Endothelial cell of umbilical vein (primary cell): ENCODE results near the gene CELF5. TPM values are rescaled to one million over a fixed set of nuclear protein-coding genes. Genes with fewer than 3 reads are reported as not detected.
"Not testable (repeated sequence)": the region's sequence is repeated elsewhere in the genome, so short reads cannot be mapped to it uniquely, and the experiment has no call there.

Source experiments
- BruUV-seq: library from RNA; stranded (reverse); fragments of 400-500 nt; replicated peaks from 2 replicates; lab custom pipeline; 2021; lab: Mats Ljungman, UMichigan
- CTCF ChIA-PET: fragments of 300-600, 350-600 bp; sonication (Branson Sonifier 250); formaldehyde crosslinking; loops from one replicate; lab custom pipeline; 2021; ENCODE audit warnings: antibody characterized with exemption, inconsistent platforms; lab: Charles Lee
- POLR2A ChIA-PET: fragments of 300-600, 350-600 bp; sonication (Branson Sonifier 250); formaldehyde crosslinking; loops from one replicate; lab custom pipeline; 2021; ENCODE audit warnings: antibody characterized with exemption, inconsistent platforms; lab: Charles Lee
- DNase-seq: peaks from one replicate; pipeline ENCODE4 v3.0.0-alpha.2; 2011; ENCODE audit warnings: low read depth, low spot score
- FAIRE-seq: peaks from 2 replicates; lab custom pipeline; 2011; peaks lifted over from hg19 to GRCh38; lab: Jason Lieb, UNC
- H2AFZ ChIP-seq: 2 replicates; pipeline ENCODE4 v1.6.0; 2012; ENCODE audit warnings: low read depth, low read length, control low read depth, inconsistent platforms
- H3K27ac ChIP-seq: 2 replicates; pipeline ENCODE4 v1.5.1; 2011; ENCODE audit warnings: low read depth, mild to moderate bottlenecking, control low read depth, low read length, moderate library complexity; ENCODE audit not compliant: insufficient read depth
- H3K27me3 ChIP-seq, 2 experiments: 2 replicates each; pipeline versions ENCODE4 v1.6.0 to v1.6.1; 2011; ENCODE audit warnings: low read length in 2 of 2, mixed read lengths in 1 of 2; ENCODE audit not compliant: control insufficient read depth in 2 of 2, insufficient read depth in 2 of 2
- H3K36me3 ChIP-seq, 2 experiments: 2 replicates in 1 of 2; 3 replicates in 1 of 2; pipeline ENCODE4 v1.5.1; 2011; ENCODE audit warnings: low read length in 2 of 2, mild to moderate bottlenecking in 1 of 2, moderate library complexity in 1 of 2; ENCODE audit not compliant: control insufficient read depth in 2 of 2, insufficient read depth in 2 of 2; ENCODE audit errors: extremely low read depth in 1 of 2
- H3K4me1 ChIP-seq: 3 replicates; pipeline ENCODE4 v1.5.1; 2011; ENCODE audit warnings: mild to moderate bottlenecking, low read length; ENCODE audit not compliant: control insufficient read depth, insufficient read depth; ENCODE audit errors: extremely low read depth
- H3K4me2 ChIP-seq: 2 replicates; pipeline ENCODE4 v1.6.1; 2011; ENCODE audit warnings: low read length, control low read depth, mixed read lengths; ENCODE audit not compliant: insufficient read depth
- H3K4me3 ChIP-seq, 3 experiments: fragments of 200-600 bp in 1 of 3; sonication (generic), shearing (Covaris generic) in 1 of 3; replicated peaks in 1 of 3; 2 replicates each; pipeline ENCODE4 v1.5.1; 2011 to 2016; ENCODE audit warnings: control low read depth in 3 of 3, low read length in 3 of 3, mild to moderate bottlenecking in 2 of 3, inconsistent platforms in 1 of 3, low read depth in 1 of 3, moderate library complexity in 1 of 3; ENCODE audit not compliant: insufficient read depth in 1 of 3
- H3K79me2 ChIP-seq: 2 replicates; pipeline ENCODE4 v1.6.0; 2012; ENCODE audit warnings: low read length, inconsistent platforms; ENCODE audit not compliant: control insufficient read depth, insufficient read depth
- H3K9ac ChIP-seq: replicated peaks from 2 replicates; pipeline ENCODE3; 2011; ENCODE audit warnings: low read length, control low read depth; ENCODE audit not compliant: insufficient read depth; ENCODE audit errors: extremely low read depth
- H3K9me1 ChIP-seq: replicated peaks from 3 replicates; pipeline ENCODE4 v1.6.0; 2011; ENCODE audit warnings: mild to moderate bottlenecking, low read length; ENCODE audit not compliant: control insufficient read depth, insufficient read depth; ENCODE audit errors: extremely low read depth
- H3K9me3 ChIP-seq: replicated peaks from 2 replicates; pipeline ENCODE4 v1.5.1; 2012; ENCODE audit warnings: low read length, inconsistent platforms; ENCODE audit not compliant: control insufficient read depth, insufficient read depth
- H4K20me1 ChIP-seq: replicated peaks from 2 replicates; pipeline ENCODE3; 2011; ENCODE audit warnings: mild to moderate bottlenecking, low read length; ENCODE audit not compliant: control insufficient read depth, insufficient read depth; ENCODE audit errors: extremely low read depth
- EZH2 ChIP-seq: IDR thresholded peaks from 2 replicates; pipeline ENCODE4 v1.6.1; 2012; ENCODE audit warnings: borderline replicate concordance, low read depth, mild to moderate bottlenecking, moderate library complexity, low read length, inconsistent platforms; ENCODE audit not compliant: severe bottlenecking
- FOS ChIP-seq: IDR thresholded peaks from 2 replicates; pipeline ENCODE4 v1.6.1; 2011; ENCODE audit warnings: mild to moderate bottlenecking, low read length, moderate library complexity, borderline replicate concordance; ENCODE audit not compliant: insufficient read depth
- GATA2 ChIP-seq: IDR thresholded peaks from 2 replicates; pipeline ENCODE4 v1.7.0; 2011; ENCODE audit warnings: low read depth, mild to moderate bottlenecking, moderate library complexity, mixed read lengths, low read length; ENCODE audit not compliant: insufficient read length, insufficient read depth
- JUN ChIP-seq: IDR thresholded peaks from 2 replicates; pipeline ENCODE4 v1.6.1; 2011; ENCODE audit warnings: borderline replicate concordance, low read depth; ENCODE audit not compliant: insufficient read length, insufficient read depth
- MYC ChIP-seq: IDR thresholded peaks from one replicate; pipeline ENCODE4 v1.6.1; 2011; ENCODE audit warnings: mild to moderate bottlenecking, low read depth, low read length
- POLR2A ChIP-seq: IDR thresholded peaks from 2 replicates; pipeline ENCODE4 v1.6.1; 2012; ENCODE audit warnings: low read depth, mild to moderate bottlenecking, control low read depth, low read length
- POLR2AphosphoS5 ChIP-seq: IDR thresholded peaks from 2 replicates; pipeline ENCODE4 v1.6.1; 2012; ENCODE audit warnings: low read depth, mild to moderate bottlenecking, control low read depth, low read length, moderate library complexity; ENCODE audit not compliant: insufficient read depth
- dilution Hi-C: fragments of 300-500 bp; cut with MboI; formaldehyde crosslinking; loops from one replicate; pipeline ENCODE4 v1.15.0; 2019; ENCODE audit warnings: low sequenced_read_pairs; ENCODE audit not compliant: extremely low pct_ligation_motif_present
- intact Hi-C: fragments of 100-400 bp; cut with micrococcal nuclease; formaldehyde crosslinking; loops from one replicate; pipeline ENCODE4 v1.10.0; 2022
- polyA plus RNA-seq, 4 experiments: library from polyadenylated mRNA; depleted of rRNA in 3 of 4; stranded (reverse) in 3 of 4; unstranded in 1 of 4; fragments of >200 nt; gene quantifications; 2 replicates each; pipeline versions ENCODE4 v1.2.1 to v1.2.3, GENCODE V29; 2011 to 2012; ENCODE audit warnings: missing spikeins in 1 of 4
- total RNA-seq: library from RNA; stranded (reverse); gene quantifications from 2 replicates; pipeline ENCODE4 v1.2.3, GENCODE V29; 2021
- TF ChIP-seq, protein P1 (sequence below): IDR thresholded peaks from 2 replicates; pipeline ENCODE4 v1.6.1; 2011; ENCODE audit not compliant: insufficient read depth, insufficient read length
- TF ChIP-seq, protein P2 (sequence below), 2 donors: IDR thresholded peaks; 1 replicate in 1 of 2; 2 replicates in 1 of 2; pipeline ENCODE4 v1.5.1; 2011; ENCODE audit warnings: low read length in 2 of 2, mild to moderate bottlenecking in 2 of 2, moderate library complexity in 2 of 2, control low read depth in 1 of 2, inconsistent platforms in 1 of 2, low read depth in 1 of 2; ENCODE audit not compliant: insufficient read depth in 1 of 2; ENCODE audit errors: extremely low read depth in 1 of 2

Gene CELF5
- total and polyA plus RNA-seq, 2 donors (not counting 3 experiments of a cell fraction or from before 2014, with no cell fraction given) = not detected

DNA sequence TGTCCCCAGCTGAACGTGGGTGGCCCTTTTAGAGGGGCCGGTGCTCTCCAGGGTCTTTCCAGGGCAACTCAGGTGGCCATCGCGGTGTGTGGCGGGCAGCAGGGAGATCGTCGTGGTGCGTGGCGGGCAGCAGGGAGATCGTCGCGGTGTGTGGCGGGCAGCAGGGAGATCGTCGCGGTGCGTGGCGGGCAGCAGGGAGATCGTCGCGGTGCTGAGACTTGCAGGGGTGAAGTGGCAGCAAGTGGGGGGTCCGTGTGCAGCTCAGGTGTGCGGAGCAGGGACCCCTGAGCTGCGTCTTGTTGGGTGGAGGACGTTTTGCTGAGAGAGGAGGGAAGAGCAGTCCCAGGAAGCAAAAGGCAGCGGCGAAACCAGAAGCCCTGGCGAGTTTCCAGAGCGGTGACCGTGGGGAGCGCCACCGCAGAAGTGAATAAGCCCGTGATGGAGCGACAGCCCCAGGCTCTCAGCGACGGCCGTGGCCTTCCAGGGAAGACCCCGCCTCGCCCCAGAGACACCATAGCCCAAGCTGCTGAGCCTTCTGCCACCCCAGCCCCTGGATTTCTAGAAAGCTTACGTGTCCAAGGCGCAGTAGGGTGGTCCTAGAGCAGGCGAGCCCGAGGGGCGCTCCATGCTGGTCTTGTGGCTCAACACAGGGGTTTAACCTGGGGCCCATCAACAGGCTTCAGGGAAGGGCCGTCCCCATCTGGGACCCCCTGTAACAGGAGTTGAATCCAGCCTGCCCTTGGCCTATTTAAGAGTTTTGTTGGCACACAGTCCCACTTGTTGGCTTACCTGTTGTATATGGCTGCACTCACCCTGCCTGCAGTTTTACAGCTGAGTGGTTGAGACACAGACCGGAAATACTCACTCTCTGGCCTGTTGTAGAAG, 33.3 kb upstream of the CELF5 start:
- no peak for FAIRE-seq

GRCh38 chr19:3191806-3192104, 32.7 kb upstream of the CELF5 start:
- H3K4me2 ChIP-seq, H4K20me1 ChIP-seq, H3K9ac ChIP-seq, H3K27me3 ChIP-seq, H3K4me1 ChIP-seq, H2AFZ ChIP-seq, BruUV-seq, intact Hi-C loops, H3K36me3 ChIP-seq, FAIRE-seq, H3K9me3 ChIP-seq, POLR2A ChIA-PET, H3K9me1 ChIP-seq, H3K4me3 ChIP-seq, dilution Hi-C loops, H3K27ac ChIP-seq, DNase-seq: not testable (repeated sequence)
- CTCF ChIA-PET = interaction anchor here (1.4 kb wide), 1 partner anchor 11 kb away, joined by 4 read pairs; no protein-coding TSS in a partner anchor
- H3K79me2 ChIP-seq = peaks cover 48% of the 10 kb centered on the region

More for the DNA sequence above, 33.3 kb upstream of the CELF5 start:
- H3K4me3 ChIP-seq = no peak overlapping the region
- H3K9ac ChIP-seq = no peak overlapping the region
- ChIA-PET CTCF (interaction anchor here (1.4 kb wide), 1 partner anchor 12 kb away, joined by 4 read pairs; no protein-coding TSS in a partner anchor), POLR2A (no interaction called here)
- H3K4me2 ChIP-seq = no peak overlapping the region
- no peak overlapping the region for H2AFZ ChIP-seq
- TF ChIP-seq, protein P1, sequence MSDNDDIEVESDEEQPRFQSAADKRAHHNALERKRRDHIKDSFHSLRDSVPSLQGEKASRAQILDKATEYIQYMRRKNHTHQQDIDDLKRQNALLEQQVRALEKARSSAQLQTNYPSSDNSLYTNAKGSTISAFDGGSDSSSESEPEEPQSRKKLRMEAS = no peak
- TF ChIP-seq POLR2AphosphoS5 (no peak), MYC (no peak), EZH2 (no peak), FOS (no peak), GATA2 (no peak), JUN (no peak), POLR2A (no peak)
- TF ChIP-seq, protein P2, sequence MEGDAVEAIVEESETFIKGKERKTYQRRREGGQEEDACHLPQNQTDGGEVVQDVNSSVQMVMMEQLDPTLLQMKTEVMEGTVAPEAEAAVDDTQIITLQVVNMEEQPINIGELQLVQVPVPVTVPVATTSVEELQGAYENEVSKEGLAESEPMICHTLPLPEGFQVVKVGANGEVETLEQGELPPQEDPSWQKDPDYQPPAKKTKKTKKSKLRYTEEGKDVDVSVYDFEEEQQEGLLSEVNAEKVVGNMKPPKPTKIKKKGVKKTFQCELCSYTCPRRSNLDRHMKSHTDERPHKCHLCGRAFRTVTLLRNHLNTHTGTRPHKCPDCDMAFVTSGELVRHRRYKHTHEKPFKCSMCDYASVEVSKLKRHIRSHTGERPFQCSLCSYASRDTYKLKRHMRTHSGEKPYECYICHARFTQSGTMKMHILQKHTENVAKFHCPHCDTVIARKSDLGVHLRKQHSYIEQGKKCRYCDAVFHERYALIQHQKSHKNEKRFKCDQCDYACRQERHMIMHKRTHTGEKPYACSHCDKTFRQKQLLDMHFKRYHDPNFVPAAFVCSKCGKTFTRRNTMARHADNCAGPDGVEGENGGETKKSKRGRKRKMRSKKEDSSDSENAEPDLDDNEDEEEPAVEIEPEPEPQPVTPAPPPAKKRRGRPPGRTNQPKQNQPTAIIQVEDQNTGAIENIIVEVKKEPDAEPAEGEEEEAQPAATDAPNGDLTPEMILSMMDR (IDR thresholded peaks at IDR 0.05; ENCODE audit: extremely low read depth in 1 of 2, insufficient read depth in 1 of 2, low read depth in 1 of 2, low read length in 2 of 2) = no peak
- dilution Hi-C loops = no loop called here
- H3K4me1 ChIP-seq = peaks cover 9% of the 10 kb centered on the region
- no peaks in the 10 kb centered on the region for H4K20me1 ChIP-seq
- H3K9me3 ChIP-seq = no peaks in the 10 kb centered on the region
- intact Hi-C loops = no loop called here
- H3K36me3 ChIP-seq = peaks cover 0 to 4% of the 10 kb centered on the region in 2 experiments
- no peaks in the 10 kb centered on the region for H3K9me1 ChIP-seq
- DNase-seq = no peak
- no peak overlapping the region for H3K27ac ChIP-seq
- peaks cover 54% of the 10 kb centered on the region for H3K79me2 ChIP-seq
- H3K27me3 ChIP-seq = no peaks in the 10 kb centered on the region
- no TSS peak for BruUV-seq
